ENCODE results near the gene CDKN2C.

CDKN2C gene

DNA sequence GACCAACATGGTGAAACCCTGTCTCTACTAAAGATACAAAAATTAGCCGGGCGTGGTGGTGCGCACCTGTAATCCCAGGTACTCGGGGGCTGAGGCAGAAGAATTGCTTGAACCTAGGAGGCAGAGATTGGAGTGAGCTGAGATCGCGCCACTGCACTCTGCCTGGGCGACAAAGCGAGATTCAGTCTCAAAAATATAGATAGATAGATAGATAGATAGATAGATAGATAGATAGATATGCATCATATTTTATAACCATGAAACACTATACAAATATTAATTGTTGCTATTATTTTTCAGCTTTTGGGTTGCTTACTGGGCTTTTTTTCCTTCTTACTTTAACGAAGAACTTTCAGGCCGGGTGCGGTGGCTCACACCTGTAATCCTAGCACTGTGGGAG lies 5.2 kb upstream of the CDKN2C start:
- Histone ChIP-seq H3K9me3 (ENCODE audit: control insufficient read depth, low read length) (no peaks in the 10 kb centered on the region), H3K27ac (ENCODE audit: insufficient read depth, low read length, poor library complexity, severe bottlenecking) (no peak overlapping the region), H3K36me3 (ENCODE audit: control insufficient read depth, insufficient read depth, low read length) (no peaks in the 10 kb centered on the region), H3K4me1 (ENCODE audit: control insufficient read depth, insufficient read depth, low read length, poor library complexity, severe bottlenecking) (peaks cover 9% of the 10 kb centered on the region), H3K27me3 (replicated peaks; ENCODE audit: control insufficient read depth, insufficient read depth, low read length, poor library complexity, severe bottlenecking) (no peaks in the 10 kb centered on the region), H3K4me3 (ENCODE audit: insufficient read depth, low read depth, low read length, poor library complexity, severe bottlenecking) (no peak overlapping the region)
- DNase-seq, result no peak

DNA sequence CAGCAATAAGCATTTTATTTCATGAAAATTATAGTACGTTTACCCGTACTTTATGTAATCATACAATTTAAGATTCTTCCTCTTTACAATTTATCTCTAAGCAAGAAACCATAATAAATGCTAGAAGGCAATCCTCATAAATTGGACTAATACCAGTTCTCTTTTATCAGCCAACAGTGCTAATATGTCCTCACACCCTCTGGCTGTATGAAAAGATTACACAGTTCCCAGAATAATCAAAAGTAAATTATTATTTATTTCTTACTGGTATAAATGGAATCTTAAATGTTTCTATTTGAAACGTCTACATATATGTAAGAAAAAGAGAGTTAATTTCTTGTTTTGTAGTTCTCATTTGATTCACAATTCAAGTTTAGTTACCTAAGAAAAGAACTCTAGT lies 3.1 kb upstream of the CDKN2C start:
- Histone ChIP-seq H3K4me3 (ENCODE audit: insufficient read depth, low read depth, low read length, poor library complexity, severe bottlenecking) (no peak overlapping the region), H3K36me3 (ENCODE audit: control insufficient read depth, insufficient read depth, low read length) (no peaks in the 10 kb centered on the region), H3K27me3 (replicated peaks; ENCODE audit: control insufficient read depth, insufficient read depth, low read length, poor library complexity, severe bottlenecking) (no peaks in the 10 kb centered on the region), H3K4me1 (ENCODE audit: control insufficient read depth, insufficient read depth, low read length, poor library complexity, severe bottlenecking) (peaks cover 5% of the 10 kb centered on the region), H3K9me3 (ENCODE audit: control insufficient read depth, low read length) (no peaks in the 10 kb centered on the region), H3K27ac (ENCODE audit: insufficient read depth, low read length, poor library complexity, severe bottlenecking) (no peak overlapping the region)
- DNase-seq, result no peak

DNA sequence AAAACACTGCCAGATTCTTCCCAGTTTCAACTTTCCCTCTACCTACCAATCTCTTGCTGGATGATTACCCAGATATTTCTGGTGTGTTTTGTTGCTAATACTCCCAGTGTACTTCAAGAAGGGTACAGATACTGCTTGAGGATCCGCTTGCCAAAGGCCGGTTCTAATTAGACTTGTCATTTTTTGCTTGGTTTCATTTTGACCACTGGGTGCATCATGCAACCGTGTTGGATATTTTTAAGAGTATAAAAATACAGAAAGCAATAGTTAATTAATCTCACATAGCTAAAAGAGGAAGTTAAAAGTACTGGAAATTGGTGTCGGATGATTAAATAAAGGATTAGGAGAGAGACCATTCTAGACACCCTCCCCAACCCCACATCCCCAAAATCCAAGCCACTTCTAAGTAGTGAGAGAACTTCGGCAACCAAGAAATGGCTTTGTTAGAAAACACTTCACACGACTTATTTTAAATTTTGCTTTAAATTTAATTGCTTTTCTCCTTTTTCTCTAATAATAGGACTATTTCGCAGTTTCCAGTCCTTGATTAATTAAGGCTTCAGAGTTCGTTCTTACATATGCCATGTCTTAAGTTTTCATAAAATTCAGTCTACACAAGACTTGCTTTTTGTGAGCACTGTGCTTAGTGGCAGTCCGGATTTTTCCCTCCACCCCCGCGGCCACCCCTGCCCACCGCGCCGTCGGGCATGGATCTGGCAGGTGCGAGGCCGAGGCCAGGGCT lies 2.5 kb upstream of the CDKN2C start:
- peaks cover 5% of the 10 kb centered on the region for H3K4me1 ChIP-seq (ENCODE audit: control insufficient read depth, insufficient read depth, low read length, poor library complexity, severe bottlenecking)
- no peaks in the 10 kb centered on the region for H3K27me3 ChIP-seq (replicated peaks; ENCODE audit: control insufficient read depth, insufficient read depth, low read length, poor library complexity, severe bottlenecking)
- H3K4me3 ChIP-seq (ENCODE audit: insufficient read depth, low read depth, low read length, poor library complexity, severe bottlenecking), result peak overlapping the region; percentile 97
- no peaks in the 10 kb centered on the region for H3K9me3 ChIP-seq (ENCODE audit: control insufficient read depth, low read length)
- H3K27ac ChIP-seq (ENCODE audit: insufficient read depth, low read length, poor library complexity, severe bottlenecking), result peak overlapping the region; percentile 92
- DNase-seq, result no peak
- no peaks in the 10 kb centered on the region for H3K36me3 ChIP-seq (ENCODE audit: control insufficient read depth, insufficient read depth, low read length)

DNA sequence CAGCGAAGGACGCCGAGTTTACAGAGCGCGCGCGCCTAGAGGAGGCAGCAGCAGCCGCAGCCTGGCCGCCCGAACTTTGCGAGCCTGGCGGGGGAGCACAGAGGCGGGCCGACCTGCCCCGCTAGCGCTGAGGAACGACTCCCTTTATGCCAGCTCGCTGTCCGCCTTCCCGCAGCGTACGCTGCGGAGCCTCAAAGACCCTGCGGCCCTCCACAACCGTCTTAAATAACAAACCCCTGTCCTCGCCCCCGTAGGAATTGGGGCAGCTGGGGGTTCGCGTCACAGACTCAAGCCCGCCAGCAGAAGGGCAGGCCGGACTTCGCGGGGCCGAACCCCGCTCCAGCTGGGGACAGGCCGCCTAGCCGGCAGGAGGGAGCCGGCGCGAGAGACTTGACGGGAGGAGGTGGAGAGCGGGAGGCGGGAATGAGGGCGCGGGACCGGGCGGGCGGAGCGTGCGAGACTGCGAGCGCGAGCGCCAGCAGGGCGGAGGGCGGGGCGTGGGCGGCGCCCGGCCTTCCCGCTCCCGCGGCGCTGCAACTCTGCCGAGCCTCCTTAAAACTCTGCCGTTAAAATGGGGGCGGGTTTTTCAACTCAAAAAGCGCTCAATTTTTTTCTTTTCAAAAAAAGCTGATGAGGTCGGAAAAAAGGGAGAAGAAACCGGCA lies 1.8 kb upstream of the CDKN2C start:
- H3K4me1 ChIP-seq (ENCODE audit: control insufficient read depth, insufficient read depth, low read length, poor library complexity, severe bottlenecking), result peaks cover 5% of the 10 kb centered on the region
- no peaks in the 10 kb centered on the region for H3K27me3 ChIP-seq (replicated peaks; ENCODE audit: control insufficient read depth, insufficient read depth, low read length, poor library complexity, severe bottlenecking)
- H3K9me3 ChIP-seq (ENCODE audit: control insufficient read depth, low read length), result no peaks in the 10 kb centered on the region
- DNase-seq, result peak; percentile 73 to 78 (median 75)
- H3K36me3 ChIP-seq (ENCODE audit: control insufficient read depth, insufficient read depth, low read length), result no peaks in the 10 kb centered on the region
- peak overlapping the region; percentile 92 for H3K27ac ChIP-seq (ENCODE audit: insufficient read depth, low read length, poor library complexity, severe bottlenecking)
- peak overlapping the region; percentile 97 for H3K4me3 ChIP-seq (ENCODE audit: insufficient read depth, low read depth, low read length, poor library complexity, severe bottlenecking)

DNA sequence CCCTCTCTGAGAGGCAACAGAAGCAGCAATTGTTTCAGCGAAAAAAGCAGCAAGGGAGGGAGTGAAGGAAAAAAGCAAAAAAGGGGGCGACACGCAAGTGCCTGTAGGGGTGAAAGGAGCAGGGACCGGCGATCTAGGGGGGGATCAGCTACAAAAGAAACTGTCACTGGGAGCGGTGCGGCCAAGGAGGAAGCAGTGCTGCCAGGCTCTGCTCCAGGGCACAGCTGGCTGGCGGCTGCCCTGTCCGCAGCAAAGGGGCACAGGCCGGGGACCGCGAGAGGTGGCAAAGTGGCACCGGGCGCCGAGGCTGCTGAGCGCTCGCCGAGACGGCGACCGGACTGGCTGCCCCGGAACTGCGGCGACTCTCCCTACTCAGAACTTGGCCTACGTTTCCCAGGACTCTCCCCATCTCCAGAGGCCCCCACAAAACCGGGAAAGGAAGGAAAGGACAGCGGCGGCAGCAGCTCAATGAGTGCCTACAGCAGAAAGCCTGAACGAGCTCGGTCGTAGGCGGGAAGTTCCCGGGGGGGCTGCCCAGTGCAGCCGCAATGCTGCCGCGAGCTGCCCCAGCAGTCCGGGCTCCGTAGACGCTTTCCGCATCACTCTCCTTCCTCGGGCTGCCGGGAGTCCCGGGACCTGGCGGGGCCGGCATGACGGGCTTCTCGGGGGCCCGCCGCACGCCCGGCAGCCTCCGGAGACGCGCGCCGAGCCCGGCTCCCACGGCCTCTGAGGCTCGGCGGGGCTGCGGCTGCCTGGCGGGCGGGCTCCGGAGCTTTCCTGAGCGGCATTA lies 1.0 kb upstream of the CDKN2C start:
- no peaks in the 10 kb centered on the region for H3K36me3 ChIP-seq (ENCODE audit: control insufficient read depth, insufficient read depth, low read length)
- no peaks in the 10 kb centered on the region for H3K9me3 ChIP-seq (ENCODE audit: control insufficient read depth, low read length)
- H3K4me3 ChIP-seq (ENCODE audit: insufficient read depth, low read depth, low read length, poor library complexity, severe bottlenecking), result peak overlapping the region; percentile 97
- DNase-seq, result peak; percentile 39 to 53 (median 48)
- H3K4me1 ChIP-seq (ENCODE audit: control insufficient read depth, insufficient read depth, low read length, poor library complexity, severe bottlenecking), result peaks cover 5% of the 10 kb centered on the region
- no peaks in the 10 kb centered on the region for H3K27me3 ChIP-seq (replicated peaks; ENCODE audit: control insufficient read depth, insufficient read depth, low read length, poor library complexity, severe bottlenecking)
- H3K27ac ChIP-seq (ENCODE audit: insufficient read depth, low read length, poor library complexity, severe bottlenecking), result peak overlapping the region; percentile 92

DNA sequence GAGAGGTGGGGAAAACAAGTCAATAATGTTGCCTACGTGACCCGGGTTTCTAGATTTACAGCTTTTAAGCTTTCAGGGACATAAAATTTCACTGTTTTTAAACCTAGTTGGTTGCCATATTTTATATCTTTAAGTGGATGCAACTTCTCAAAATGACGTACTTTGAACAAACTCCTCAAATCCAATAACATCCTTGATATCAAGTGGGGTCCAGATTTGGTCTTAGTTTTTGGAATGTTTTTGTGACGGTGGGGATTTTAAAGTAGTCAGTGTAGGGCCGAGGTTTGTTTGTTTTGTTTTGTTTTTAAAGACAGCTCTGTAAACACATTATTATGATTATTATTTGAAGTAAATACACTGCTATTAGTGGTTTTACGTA lies 453 bp downstream of the CDKN2C start:
- Histone ChIP-seq H3K27ac (ENCODE audit: insufficient read depth, low read length, poor library complexity, severe bottlenecking) (peak overlapping the region; percentile 92), H3K4me1 (ENCODE audit: control insufficient read depth, insufficient read depth, low read length, poor library complexity, severe bottlenecking) (peaks cover 5% of the 10 kb centered on the region), H3K36me3 (ENCODE audit: control insufficient read depth, insufficient read depth, low read length) (no peaks in the 10 kb centered on the region), H3K9me3 (ENCODE audit: control insufficient read depth, low read length) (no peaks in the 10 kb centered on the region), H3K27me3 (replicated peaks; ENCODE audit: control insufficient read depth, insufficient read depth, low read length, poor library complexity, severe bottlenecking) (no peaks in the 10 kb centered on the region), H3K4me3 (ENCODE audit: insufficient read depth, low read depth, low read length, poor library complexity, severe bottlenecking) (peak overlapping the region; percentile 97)
- no peak for DNase-seq

DNA sequence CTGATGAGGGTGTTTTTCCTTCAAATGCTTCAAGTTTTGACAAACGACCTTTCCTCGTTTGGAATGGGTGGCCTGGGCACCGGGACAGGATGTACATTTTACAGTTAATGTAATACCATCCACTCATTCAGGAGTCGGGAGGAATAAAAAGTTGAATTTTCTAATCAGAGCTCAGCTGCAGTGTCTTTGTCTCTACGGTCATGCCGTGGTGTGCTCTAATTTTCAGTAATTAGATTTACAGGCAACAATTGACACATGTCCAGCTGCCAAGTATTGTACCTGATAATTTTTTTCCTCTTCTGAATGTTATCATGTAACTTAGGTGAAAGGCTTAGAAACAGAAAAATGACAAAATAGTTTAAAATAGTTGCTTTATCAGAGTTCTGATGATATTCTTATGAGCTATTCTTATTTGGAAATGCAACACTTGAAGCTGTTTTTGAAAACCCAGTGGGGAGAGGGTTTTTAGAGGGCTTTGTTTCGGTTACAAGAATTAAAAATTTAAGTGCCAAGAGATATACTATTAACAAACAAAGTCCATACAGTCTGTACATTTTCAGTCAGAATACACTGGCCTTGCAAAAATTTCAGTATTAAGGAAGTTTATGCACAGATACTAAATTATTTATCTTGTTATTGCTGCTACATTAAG lies 1.0 kb downstream of the CDKN2C start:
- H3K4me1 ChIP-seq (ENCODE audit: control insufficient read depth, insufficient read depth, low read length, poor library complexity, severe bottlenecking), result peaks cover 9% of the 10 kb centered on the region
- DNase-seq, result no peak
- no peak overlapping the region for H3K27ac ChIP-seq (ENCODE audit: insufficient read depth, low read length, poor library complexity, severe bottlenecking)
- H3K9me3 ChIP-seq (ENCODE audit: control insufficient read depth, low read length), result no peaks in the 10 kb centered on the region
- no peaks in the 10 kb centered on the region for H3K27me3 ChIP-seq (replicated peaks; ENCODE audit: control insufficient read depth, insufficient read depth, low read length, poor library complexity, severe bottlenecking)
- H3K36me3 ChIP-seq (ENCODE audit: control insufficient read depth, insufficient read depth, low read length), result no peaks in the 10 kb centered on the region
- H3K4me3 ChIP-seq (ENCODE audit: insufficient read depth, low read depth, low read length, poor library complexity, severe bottlenecking), result peak overlapping the region; percentile 97

DNA sequence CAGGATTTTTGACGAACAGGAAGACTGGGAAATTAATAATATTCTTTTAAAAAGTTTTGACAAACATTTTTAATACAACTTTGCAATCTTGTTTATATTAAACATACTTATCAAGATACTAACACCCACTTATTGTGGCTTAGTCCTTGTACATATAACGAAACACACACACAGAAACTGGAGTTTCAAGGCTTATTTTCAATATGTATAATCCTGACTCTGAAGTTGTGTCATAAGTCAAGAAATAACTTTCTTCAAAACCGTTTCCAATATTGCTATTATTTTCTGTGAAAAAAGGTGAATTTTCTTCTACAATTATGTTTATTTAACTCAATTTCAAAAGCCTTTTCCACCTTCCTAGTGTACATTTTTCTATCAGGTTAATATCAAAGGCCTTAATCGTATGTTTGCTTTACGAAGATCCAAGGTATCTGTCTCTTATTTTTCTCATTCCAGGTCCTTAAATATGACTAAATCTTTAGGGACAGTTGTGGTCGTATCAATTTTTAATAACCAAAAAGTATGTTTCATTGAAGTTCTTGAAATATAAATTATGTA lies 1.8 kb downstream of the CDKN2C start:
- Histone ChIP-seq H3K9me3 (ENCODE audit: control insufficient read depth, low read length) (no peaks in the 10 kb centered on the region), H3K4me1 (ENCODE audit: control insufficient read depth, insufficient read depth, low read length, poor library complexity, severe bottlenecking) (peaks cover 16% of the 10 kb centered on the region), H3K4me3 (ENCODE audit: insufficient read depth, low read depth, low read length, poor library complexity, severe bottlenecking) (no peak overlapping the region), H3K27me3 (replicated peaks; ENCODE audit: control insufficient read depth, insufficient read depth, low read length, poor library complexity, severe bottlenecking) (peaks cover 2% of the 10 kb centered on the region), H3K27ac (ENCODE audit: insufficient read depth, low read length, poor library complexity, severe bottlenecking) (no peak overlapping the region), H3K36me3 (ENCODE audit: control insufficient read depth, insufficient read depth, low read length) (no peaks in the 10 kb centered on the region)
- DNase-seq, result no peak

DNA sequence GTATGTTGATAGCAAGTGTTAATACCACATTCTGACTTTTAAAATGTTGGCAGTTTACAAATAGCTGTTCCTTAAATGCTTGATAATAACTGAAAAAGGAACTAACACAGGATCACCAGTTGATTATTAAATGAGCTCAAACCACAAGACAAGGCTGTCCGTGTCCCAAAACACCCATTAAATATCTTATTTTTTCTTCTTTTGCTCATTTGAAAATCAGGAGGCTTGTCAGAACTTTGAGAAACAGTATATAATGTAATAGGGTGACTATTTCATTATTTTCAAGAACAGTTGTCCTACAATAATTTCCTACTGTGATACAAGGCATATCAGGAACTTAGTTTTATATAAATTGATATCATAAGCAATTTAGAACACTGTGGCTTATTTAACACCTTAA lies 2.7 kb downstream of the CDKN2C start:
- Histone ChIP-seq H3K27ac (ENCODE audit: insufficient read depth, low read length, poor library complexity, severe bottlenecking) (no peak overlapping the region), H3K4me3 (ENCODE audit: insufficient read depth, low read depth, low read length, poor library complexity, severe bottlenecking) (no peak overlapping the region), H3K27me3 (replicated peaks; ENCODE audit: control insufficient read depth, insufficient read depth, low read length, poor library complexity, severe bottlenecking) (peaks cover 11% of the 10 kb centered on the region)

More for the DNA sequence above, 2.7 kb downstream of the CDKN2C start:
- Histone ChIP-seq H3K4me1 (ENCODE audit: control insufficient read depth, insufficient read depth, low read length, poor library complexity, severe bottlenecking) (peaks cover 18% of the 10 kb centered on the region), H3K36me3 (ENCODE audit: control insufficient read depth, insufficient read depth, low read length) (no peaks in the 10 kb centered on the region), H3K9me3 (ENCODE audit: control insufficient read depth, low read length) (no peaks in the 10 kb centered on the region)
- no peak for DNase-seq
